C4-2B (cell line): ENCODE measurements around the gene SLC66A3.

Source experiments
- CTCF ChIP-seq: fragments of 450-650 bp; conservative IDR thresholded peaks from 2 replicates; pipeline ENCODE4 v1.5.1; 2017; ENCODE audit warnings: mild to moderate bottlenecking
- ZFX ChIP-seq: fragments of 450-650 bp; IDR thresholded peaks from 2 replicates; pipeline ENCODE4 v1.6.1; 2017

DNA sequence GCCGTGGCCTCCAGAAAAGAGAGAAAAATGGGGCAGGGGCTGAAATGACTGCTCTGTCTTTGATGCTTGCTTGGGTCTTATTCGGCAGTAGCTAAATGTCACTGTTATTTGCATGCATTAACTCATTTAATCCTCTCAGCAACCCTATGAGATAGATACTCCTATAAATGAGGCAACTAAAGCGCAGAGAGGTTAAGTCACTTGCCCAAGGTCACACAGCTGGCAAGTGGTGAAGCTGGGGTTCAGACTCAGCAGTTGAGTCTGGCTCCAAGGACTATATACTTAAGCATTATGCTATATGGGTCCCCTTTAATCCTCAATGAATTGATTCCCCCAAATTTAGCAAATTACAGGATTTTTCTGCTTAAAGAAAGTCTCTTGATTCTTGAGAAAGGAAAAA is 9.2 kb upstream of the SLC66A3 start:
- TF ChIP-seq CTCF (no peak), ZFX (no peak)
